SK-N-MC (cell line): Measurements from ENCODE around the gene NCKAP5L.

Experiments
- EZH2 ChIP-seq: fragments of 200-600 bp; sonication (generic); IDR thresholded peaks from one replicate; pipeline ENCODE4 v1.6.1; 2017; ENCODE audit warnings: antibody characterized with exemption
- POLR2AphosphoS5 ChIP-seq: IDR thresholded peaks from 2 replicates; pipeline ENCODE4 v1.6.1; 2012; ENCODE audit warnings: mild to moderate bottlenecking, low read depth, low read length, borderline replicate concordance

DNA sequence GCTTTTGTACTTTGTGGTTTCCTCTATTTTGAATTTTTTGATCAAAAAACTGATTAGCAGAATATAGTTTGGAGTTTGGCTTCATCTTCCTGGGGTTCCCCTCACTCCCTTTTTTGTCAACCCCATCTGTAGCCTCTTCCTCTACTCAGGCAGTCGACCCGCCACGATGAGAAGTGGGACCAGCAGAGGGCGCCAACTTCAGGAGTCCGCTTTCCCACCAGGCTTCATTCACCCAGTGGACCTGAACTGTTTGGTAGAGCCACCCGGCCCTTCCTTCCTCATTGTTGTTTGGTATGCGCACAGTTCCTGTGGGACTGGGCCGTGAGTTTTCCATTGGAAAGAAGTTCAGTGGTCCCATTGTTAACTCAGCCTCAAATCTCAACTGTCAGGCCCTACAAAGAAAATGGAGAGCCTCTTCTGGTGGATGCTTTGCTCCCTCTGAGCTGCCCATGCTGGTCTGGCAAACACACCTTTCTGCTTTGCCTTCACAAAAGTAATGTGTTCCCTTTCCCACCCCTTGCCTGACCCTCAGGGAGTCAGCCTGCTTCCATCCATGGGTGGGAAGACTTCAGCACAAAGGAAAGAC, 65.1 kb downstream of the NCKAP5L start:
- TF ChIP-seq POLR2AphosphoS5 (no peak), EZH2 (no peak)
